GM23338 (cell line): ENCODE results near the gene RXFP4.

Experiments
- CREB1 ChIP-seq: fragments of 250-450 bp; sonication (Bioruptor Pico); IDR thresholded peaks from 2 replicates; pipeline ENCODE4 v1.5.0; 2020; ENCODE audit warnings: low read depth, mild to moderate bottlenecking, moderate library complexity
- CTCF ChIP-seq, 2 experiments: fragments of 200-600 bp in 1 of 2; sonication (generic) in 1 of 2; conservative IDR thresholded peaks; 2 replicates each; pipeline versions ENCODE4 v1.5.1 to v1.6.1; 2016 to 2017; ENCODE audit warnings: antibody characterized with exemption in 2 of 2, low read depth in 2 of 2, mild to moderate bottlenecking in 2 of 2, moderate library complexity in 1 of 2
- EZH2 ChIP-seq: fragments of 200-600 bp; sonication (generic); IDR thresholded peaks from one replicate; pipeline ENCODE4 v1.8.0; 2017; ENCODE audit warnings: antibody characterized with exemption, mild to moderate bottlenecking, low read depth; ENCODE audit not compliant: unreplicated experiment
- NANOG ChIP-seq: IDR thresholded peaks from 2 replicates; pipeline ENCODE4 v1.6.1; 2016; ENCODE audit warnings: antibody characterized with exemption, borderline replicate concordance
- POLR2AphosphoS5 ChIP-seq: IDR thresholded peaks from 2 replicates; pipeline ENCODE4 v1.6.1; 2016; ENCODE audit warnings: antibody characterized with exemption, low read depth
- ZNF331 ChIP-seq: fragments of 250-450 bp; sonication (Bioruptor Pico); IDR thresholded peaks from 2 replicates; pipeline ENCODE4 v1.5.0; 2020; ENCODE audit warnings: low read depth, mild to moderate bottlenecking, moderate library complexity

DNA sequence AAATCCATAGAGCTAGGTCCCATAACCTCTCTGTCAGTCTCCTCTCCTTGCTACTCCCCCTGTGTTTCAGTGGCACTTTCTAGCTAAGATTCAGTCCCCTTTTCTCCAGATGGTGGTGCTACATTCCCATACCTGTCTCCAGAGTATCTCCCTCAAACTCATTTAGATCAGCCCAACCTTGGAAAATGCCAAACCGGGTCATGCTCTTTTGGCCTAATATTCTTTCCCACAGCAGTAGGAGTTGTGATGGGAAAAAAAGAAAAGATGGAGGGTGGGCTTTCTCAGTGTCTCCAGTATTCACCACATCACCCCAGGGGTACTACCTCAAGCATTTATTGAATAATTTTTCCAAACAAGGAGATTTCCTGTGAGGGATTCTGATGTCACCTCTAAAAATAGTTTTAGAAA, 3.2 kb upstream of the RXFP4 start:
- TF ChIP-seq CREB1 (CRISPR knock-in tag) (no peak), POLR2AphosphoS5 (no peak), EZH2 (no peak), ZNF331 (CRISPR knock-in tag) (no peak), CTCF (conservative IDR thresholded peaks at IDR 0.05; ENCODE audit: low read depth in 2 of 2) (peak; percentile 79 to 94), NANOG (no peak)
